RWPE2 (cell line): Measurements from ENCODE around the gene SH3BP4.
A peak's percentile ranks its signal among the peaks of the same experiment; 100 is the strongest.

Source experiments
- ATAC-seq: fragments of 200-7000 bp; cut with Tn5 transposase; 3 replicates; pipeline ENCODE4 v1.9.1; 2021; ENCODE audit warnings: low read depth
- DNase-seq: peaks from one replicate; pipeline ENCODE4 v3.0.0-alpha.2; 2020; ENCODE audit warnings: low spot score
- H3K27ac ChIP-seq: fragments of 450-650 bp; 2 replicates; pipeline ENCODE4 v1.5.1; 2017; ENCODE audit warnings: mild to moderate bottlenecking; ENCODE audit not compliant: poor library complexity, severe bottlenecking
- H3K27me3 ChIP-seq: fragments of 250-450 bp; sonication (Bioruptor Pico); 2 replicates; pipeline ENCODE4 v1.5.1; 2021; ENCODE audit warnings: mild to moderate bottlenecking, moderate library complexity; ENCODE audit not compliant: insufficient read depth, poor library complexity, severe bottlenecking
- H3K36me3 ChIP-seq: fragments of 250-450 bp; sonication (Bioruptor Pico); 2 replicates; pipeline ENCODE4 v1.5.1; 2020; ENCODE audit warnings: low read depth, mild to moderate bottlenecking, moderate library complexity
- H3K4me1 ChIP-seq: fragments of 250-450 bp; sonication (Bioruptor Pico); 2 replicates; pipeline ENCODE4 v1.5.1; 2021; ENCODE audit warnings: mild to moderate bottlenecking, moderate library complexity; ENCODE audit not compliant: insufficient read depth, poor library complexity, severe bottlenecking
- H3K4me3 ChIP-seq: fragments of 250-450 bp; sonication (Bioruptor Pico); 2 replicates; pipeline ENCODE4 v1.5.1; 2021; ENCODE audit warnings: mild to moderate bottlenecking, moderate library complexity; ENCODE audit not compliant: severe bottlenecking
- H3K9me3 ChIP-seq: fragments of 250-450 bp; sonication (Bioruptor Pico); 2 replicates; pipeline ENCODE4 v1.5.1; 2021; ENCODE audit warnings: mild to moderate bottlenecking, moderate library complexity; ENCODE audit not compliant: severe bottlenecking
- TF ChIP-seq, protein P1 (sequence below): fragments of 450-650 bp; IDR thresholded peaks from one replicate; pipeline ENCODE4 v1.5.1; 2017; ENCODE audit warnings: mild to moderate bottlenecking, moderate library complexity; ENCODE audit not compliant: poor library complexity, severe bottlenecking

SH3BP4 gene

DNA sequence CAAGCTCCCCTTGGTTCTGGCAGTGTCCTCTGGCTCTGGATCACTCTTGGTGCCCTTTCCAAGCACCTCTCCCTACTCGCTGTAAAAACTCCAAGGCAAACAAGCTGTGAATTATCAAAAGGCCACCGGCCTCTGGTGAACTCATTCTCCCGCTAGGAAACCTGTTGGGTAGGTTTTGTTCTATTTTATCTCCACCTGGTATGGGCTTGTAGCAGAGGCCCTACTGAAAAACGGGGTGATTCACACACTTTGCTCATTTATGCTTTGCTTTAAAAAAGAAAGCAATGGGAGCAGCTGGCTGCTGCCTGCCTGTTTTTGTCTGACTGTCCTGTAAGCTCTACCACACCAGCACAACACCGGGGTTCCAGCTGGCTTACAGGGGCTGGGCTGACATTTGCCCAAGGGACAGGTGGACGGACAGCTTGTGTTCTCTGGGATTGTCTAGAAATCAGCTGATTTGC is 56.8 kb downstream of the SH3BP4 start:
- ATAC-seq = peak; percentile 92

DNA sequence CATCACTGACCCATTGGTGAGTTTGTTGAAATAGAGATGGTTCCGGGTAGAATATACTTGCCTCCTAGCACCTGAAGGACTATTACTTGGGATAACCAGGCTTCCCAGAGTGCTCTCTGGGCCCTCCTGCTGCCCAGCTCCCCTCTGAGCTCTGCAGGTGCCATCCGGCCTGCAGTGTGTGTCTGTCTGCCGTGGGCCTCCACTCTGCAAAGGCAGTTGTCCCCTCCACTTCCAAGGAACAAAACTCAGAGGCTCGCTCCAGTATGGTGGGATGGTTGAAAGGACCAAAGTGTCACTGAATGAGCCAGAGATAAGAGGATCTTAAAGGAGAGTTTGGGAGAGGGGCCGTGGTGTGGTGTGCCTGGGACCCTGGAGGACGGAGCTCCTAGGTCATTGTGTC is 57.3 kb downstream of the SH3BP4 start:
- no peaks in the 10 kb centered on the region for H3K27me3 ChIP-seq
- TF ChIP-seq, protein P1, sequence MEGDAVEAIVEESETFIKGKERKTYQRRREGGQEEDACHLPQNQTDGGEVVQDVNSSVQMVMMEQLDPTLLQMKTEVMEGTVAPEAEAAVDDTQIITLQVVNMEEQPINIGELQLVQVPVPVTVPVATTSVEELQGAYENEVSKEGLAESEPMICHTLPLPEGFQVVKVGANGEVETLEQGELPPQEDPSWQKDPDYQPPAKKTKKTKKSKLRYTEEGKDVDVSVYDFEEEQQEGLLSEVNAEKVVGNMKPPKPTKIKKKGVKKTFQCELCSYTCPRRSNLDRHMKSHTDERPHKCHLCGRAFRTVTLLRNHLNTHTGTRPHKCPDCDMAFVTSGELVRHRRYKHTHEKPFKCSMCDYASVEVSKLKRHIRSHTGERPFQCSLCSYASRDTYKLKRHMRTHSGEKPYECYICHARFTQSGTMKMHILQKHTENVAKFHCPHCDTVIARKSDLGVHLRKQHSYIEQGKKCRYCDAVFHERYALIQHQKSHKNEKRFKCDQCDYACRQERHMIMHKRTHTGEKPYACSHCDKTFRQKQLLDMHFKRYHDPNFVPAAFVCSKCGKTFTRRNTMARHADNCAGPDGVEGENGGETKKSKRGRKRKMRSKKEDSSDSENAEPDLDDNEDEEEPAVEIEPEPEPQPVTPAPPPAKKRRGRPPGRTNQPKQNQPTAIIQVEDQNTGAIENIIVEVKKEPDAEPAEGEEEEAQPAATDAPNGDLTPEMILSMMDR = no peak
- ATAC-seq (no peak), DNase-seq (no peak)
- peak overlapping the region; percentile 86 for H3K27ac ChIP-seq
- H3K4me3 ChIP-seq = no peak overlapping the region
- peaks cover 4% of the 10 kb centered on the region for H3K36me3 ChIP-seq
- H3K4me1 ChIP-seq = peaks cover 23% of the 10 kb centered on the region
- H3K9me3 ChIP-seq = no peaks in the 10 kb centered on the region

More for the DNA sequence above, 56.8 kb downstream of the SH3BP4 start:
- H3K9me3 ChIP-seq = no peaks in the 10 kb centered on the region
- no peak overlapping the region for H3K4me3 ChIP-seq
- H3K27ac ChIP-seq = peak overlapping the region; percentile 86
- DNase-seq = no peak
- TF ChIP-seq, protein P1 = no peak
- peaks cover 7% of the 10 kb centered on the region for H3K36me3 ChIP-seq
- H3K4me1 ChIP-seq = peaks cover 23% of the 10 kb centered on the region
- no peaks in the 10 kb centered on the region for H3K27me3 ChIP-seq

DNA sequence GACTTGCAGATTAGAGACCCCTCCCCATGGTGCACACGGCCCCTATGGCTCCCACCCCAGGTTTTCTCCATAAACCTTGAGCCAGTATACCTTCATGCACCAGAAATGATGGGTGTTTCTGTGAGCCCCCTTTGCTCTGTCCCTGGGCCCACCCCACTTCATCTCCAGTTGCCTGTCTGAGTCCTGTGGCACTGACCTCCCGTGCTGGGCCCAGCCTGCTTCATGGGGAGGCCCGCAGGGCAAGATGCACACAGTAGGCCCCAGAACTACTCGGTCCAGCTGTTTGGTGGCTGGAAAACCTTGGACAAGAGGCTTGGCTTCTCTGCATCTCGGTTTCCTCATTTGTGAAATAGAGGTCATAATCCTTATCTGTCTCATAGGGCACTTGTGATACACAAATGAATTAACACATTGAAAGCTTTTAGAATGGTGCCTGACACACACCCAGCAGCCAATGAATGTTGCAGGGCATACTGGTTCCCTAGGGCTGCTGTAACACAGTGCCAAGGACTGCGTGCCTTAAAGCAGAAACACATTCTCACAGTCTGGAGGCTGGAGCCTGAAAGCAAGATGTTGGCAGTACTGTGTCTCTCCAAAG is 58.4 kb downstream of the SH3BP4 start:
- H3K27ac ChIP-seq = no peak overlapping the region
- ATAC-seq = no peak
- H3K9me3 ChIP-seq = no peaks in the 10 kb centered on the region
- DNase-seq = no peak
- peaks cover 3% of the 10 kb centered on the region; the same call in 1 of the 2 replicates for H3K36me3 ChIP-seq
- no peaks in the 10 kb centered on the region for H3K27me3 ChIP-seq
- TF ChIP-seq, protein P1 = no peak
- H3K4me3 ChIP-seq = no peak overlapping the region
- H3K4me1 ChIP-seq = peaks cover 23% of the 10 kb centered on the region

DNA sequence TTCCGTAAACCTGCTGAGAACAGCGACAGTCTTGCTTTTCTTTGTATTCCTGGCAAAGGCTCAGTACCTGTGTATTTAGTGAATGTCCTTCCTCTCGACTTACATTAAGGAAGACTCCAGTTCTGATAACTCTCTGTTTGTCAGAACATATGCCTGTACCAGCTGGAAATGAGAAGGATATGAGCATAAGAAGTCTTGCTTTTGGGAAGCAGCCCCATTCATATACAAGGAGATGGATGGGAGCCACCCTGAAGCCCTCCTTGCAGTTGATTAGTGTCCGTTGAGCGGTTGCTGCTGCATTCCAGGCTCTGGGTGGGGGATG is 59.8 kb downstream of the SH3BP4 start:
- ATAC-seq (no peak), DNase-seq (no peak)
- Histone ChIP-seq H3K9me3 (no peaks in the 10 kb centered on the region), H3K27ac (no peak overlapping the region), H3K36me3 (peaks cover 3% of the 10 kb centered on the region; the same call in 1 of the 2 replicates), H3K4me1 (peaks cover 21% of the 10 kb centered on the region), H3K4me3 (no peak overlapping the region), H3K27me3 (no peaks in the 10 kb centered on the region)
- TF ChIP-seq, protein P1 = no peak

DNA sequence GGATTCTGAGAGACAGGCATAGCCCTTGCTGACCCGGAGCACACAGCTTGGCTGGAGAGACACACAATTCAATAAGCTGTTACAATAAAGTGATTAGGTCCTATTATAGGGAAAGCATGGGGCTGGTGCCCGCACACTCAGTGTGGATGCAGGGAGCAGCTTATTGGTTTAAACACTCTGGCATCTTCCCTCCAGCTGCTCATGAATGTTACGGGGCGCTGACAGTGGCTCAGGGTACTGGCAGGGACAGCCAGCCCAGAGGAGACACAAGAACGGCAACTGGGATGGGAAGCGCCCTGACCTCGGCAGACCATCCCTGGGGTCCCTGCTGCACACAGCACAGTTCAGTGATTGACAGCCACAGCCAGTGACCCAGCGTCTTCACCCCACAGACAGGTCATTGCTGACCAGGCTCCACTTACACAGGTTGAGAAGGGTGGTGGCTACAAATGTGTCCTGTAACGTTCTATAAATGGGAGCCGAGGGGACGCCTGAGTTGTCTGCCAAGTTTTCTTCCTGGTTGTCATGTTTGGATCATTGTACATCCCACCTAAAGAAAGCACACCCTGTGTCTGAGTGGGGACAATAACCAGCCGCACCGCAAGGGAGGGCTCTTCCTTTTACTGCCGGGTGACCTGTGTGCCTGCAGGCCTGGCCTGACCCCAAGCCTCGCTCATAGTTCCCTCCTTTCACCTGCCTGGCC is 60.3 kb downstream of the SH3BP4 start:
- TF ChIP-seq, protein P1 = no peak
- H3K27ac ChIP-seq = no peak overlapping the region
- H3K27me3 ChIP-seq = no peaks in the 10 kb centered on the region
- DNase-seq (no peak), ATAC-seq (no peak)
- H3K4me3 ChIP-seq = no peak overlapping the region
- H3K4me1 ChIP-seq = peaks cover 20% of the 10 kb centered on the region
- no peaks in the 10 kb centered on the region for H3K9me3 ChIP-seq
- H3K36me3 ChIP-seq = peaks cover 3% of the 10 kb centered on the region; the same call in 1 of the 2 replicates
